CD4-positive, alpha-beta T cell treated with Interleukin-6 for 4 hours (primary cell): ENCODE data around the gene MESD.
"Not testable (repeated sequence)": the region's sequence is repeated elsewhere in the genome, so short reads cannot be mapped to it uniquely, and the experiment has no call there.

Experiments
- DNase-seq: peaks from one replicate; pipeline ENCODE4 v3.0.0-alpha.2; 2020; ENCODE audit warnings: mixed read lengths

Gene MESD

GRCh38 chr15:80988148-80988796, 1.3 kb downstream of the MESD start:
- DNase-seq = no peak

- DNase-seq = no peak
Measured at GRCh38 chr15:80986487-80986886, 3.1 kb downstream of the MESD start.

GRCh38 chr15:80985981-80986380, 3.6 kb downstream of the MESD start:
- no peak for DNase-seq

- no peak for DNase-seq
Measured at GRCh38 chr15:80984856-80985255, 4.8 kb downstream of the MESD start.

- DNase-seq = no peak
Measured at GRCh38 chr15:80982839-80983238, 6.8 kb downstream of the MESD start.

GRCh38 chr15:80982205-80982604, 7.4 kb downstream of the MESD start:
- DNase-seq = no peak

- no peak for DNase-seq
Measured at GRCh38 chr15:80979538-80980200, 9.9 kb downstream of the MESD start.

- DNase-seq = no peak
Measured at GRCh38 chr15:80978685-80979329, 10.8 kb downstream of the MESD start.

- DNase-seq = peak; percentile 59
Measured at GRCh38 chr15:80977627-80978036, 12.0 kb downstream of the MESD start.

GRCh38 chr15:80976851-80977250, 12.8 kb downstream of the MESD start:
- DNase-seq = no peak

- peak; percentile 8 for DNase-seq
Measured at GRCh38 chr15:80974914-80975313, 14.7 kb downstream of the MESD start.

- no peak for DNase-seq
Measured at GRCh38 chr15:80972276-80972675, 17.3 kb downstream of the MESD start.

GRCh38 chr15:80971143-80971542, 18.5 kb downstream of the MESD start:
- DNase-seq = no peak

GRCh38 chr15:80970658-80971057, 19.0 kb downstream of the MESD start:
- DNase-seq = no peak

- peak; percentile 74 for DNase-seq
Measured at GRCh38 chr15:80970018-80970657, 19.5 kb downstream of the MESD start.

- DNase-seq = no peak
Measured at GRCh38 chr15:80969316-80969715, 20.3 kb downstream of the MESD start.

GRCh38 chr15:80967991-80968510, 21.6 kb downstream of the MESD start:
- no peak for DNase-seq

GRCh38 chr15:80967451-80967850, 22.2 kb downstream of the MESD start:
- DNase-seq = no peak

GRCh38 chr15:80966431-80967197, 23.0 kb downstream of the MESD start:
- no peak for DNase-seq

GRCh38 chr15:80965454-80965853, 24.2 kb downstream of the MESD start:
- DNase-seq = not testable (repeated sequence)

- DNase-seq = no peak
Measured at GRCh38 chr15:80958818-80959495, 30.7 kb downstream of the MESD start.

GRCh38 chr15:80957976-80958375, 31.6 kb downstream of the MESD start:
- DNase-seq = no peak
